ENCODE measurements around the gene HDAC11. TPM values are rescaled to one million over a fixed set of nuclear protein-coding genes. Genes with fewer than 3 reads are reported as not detected.
A peak's percentile ranks its signal among the peaks of the same experiment; 100 is the strongest.

Gene HDAC11
- total and polyA plus RNA-seq, 2 of the 13 experiments (the other 11 are each of a cell fraction or from before 2014, with no cell fraction given) = 13.7 to 33.1 TPM

GRCh38 chr3:13479582-13480339 is at the start of gene HDAC11 (continued):
- 0 out of 2 replicates have a peak, but pooled peaks have one; percentile 23 for TF ChIP-seq ZFP90 (CRISPR knock-in tag; IDR thresholded peaks at IDR 0.05; ENCODE audit: borderline replicate concordance)
- TF ChIP-seq ZNF83 (CRISPR knock-in tag; IDR thresholded peaks at IDR 0.05; ENCODE audit: borderline replicate concordance) = 0 out of 2 replicates have a peak, but pooled peaks have one; percentile 54
- TF ChIP-seq KDM1A (CRISPR knock-in tag; IDR thresholded peaks at IDR 0.05) = no peak; the same call in 1 of the 2 replicates
- no peak for TF ChIP-seq ZNF782 (CRISPR knock-in tag; IDR thresholded peaks at IDR 0.05; ENCODE audit: borderline replicate concordance)
- TF ChIP-seq POLR2G (IDR thresholded peaks at IDR 0.05; ENCODE audit: low read depth, low read length) = peak; percentile 85
- peak; percentile 12; the same call in 1 of the 2 replicates for TF ChIP-seq MED13 (CRISPR knock-in tag; IDR thresholded peaks at IDR 0.05)
- no peak for TF ChIP-seq ZNF30 (CRISPR knock-in tag; IDR thresholded peaks at IDR 0.05)
- TF ChIP-seq FOXC1 (CRISPR knock-in tag; IDR thresholded peaks at IDR 0.05; ENCODE audit: borderline replicate concordance) = peak; percentile 48; the same call in 1 of the 2 replicates
- TF ChIP-seq SMAD3 (CRISPR knock-in tag; IDR thresholded peaks at IDR 0.05) = peak; percentile 56; the same call in 1 of the 2 replicates
- TF ChIP-seq ZNF282 (IDR thresholded peaks at IDR 0.05; ENCODE audit: partially characterized antibody) = no peak
- no peak for TF ChIP-seq PCBP2 (optimal IDR thresholded peaks at IDR 0.05; ENCODE audit: low read depth, low read length, poor library complexity, severe bottlenecking)
- 0 out of 2 replicates have a peak, but pooled peaks have one; percentile 41 for TF ChIP-seq HNF1B (CRISPR knock-in tag; IDR thresholded peaks at IDR 0.05)
- 0 out of 2 replicates have a peak, but pooled peaks have one; percentile 64 for TF ChIP-seq ZNF124 (CRISPR knock-in tag; IDR thresholded peaks at IDR 0.05)
- TF ChIP-seq, protein P1, sequence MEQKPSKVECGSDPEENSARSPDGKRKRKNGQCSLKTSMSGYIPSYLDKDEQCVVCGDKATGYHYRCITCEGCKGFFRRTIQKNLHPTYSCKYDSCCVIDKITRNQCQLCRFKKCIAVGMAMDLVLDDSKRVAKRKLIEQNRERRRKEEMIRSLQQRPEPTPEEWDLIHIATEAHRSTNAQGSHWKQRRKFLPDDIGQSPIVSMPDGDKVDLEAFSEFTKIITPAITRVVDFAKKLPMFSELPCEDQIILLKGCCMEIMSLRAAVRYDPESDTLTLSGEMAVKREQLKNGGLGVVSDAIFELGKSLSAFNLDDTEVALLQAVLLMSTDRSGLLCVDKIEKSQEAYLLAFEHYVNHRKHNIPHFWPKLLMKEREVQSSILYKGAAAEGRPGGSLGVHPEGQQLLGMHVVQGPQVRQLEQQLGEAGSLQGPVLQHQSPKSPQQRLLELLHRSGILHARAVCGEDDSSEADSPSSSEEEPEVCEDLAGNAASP (CRISPR knock-in tag; IDR thresholded peaks at IDR 0.05; ENCODE audit: borderline replicate concordance) = peak; percentile 67; the same call in 1 of the 2 replicates
- TF ChIP-seq ZNF749 (CRISPR knock-in tag; IDR thresholded peaks at IDR 0.05; ENCODE audit: borderline replicate concordance) = peak; percentile 40; the same call in 1 of the 2 replicates
- TF ChIP-seq ZNF552 (CRISPR knock-in tag; IDR thresholded peaks at IDR 0.05; ENCODE audit: borderline replicate concordance) = peak; percentile 60; the same call in 1 of the 2 replicates
- TF ChIP-seq ZNF572 (CRISPR knock-in tag; IDR thresholded peaks at IDR 0.05) = 0 out of 2 replicates have a peak, but pooled peaks have one; percentile 26
- no peak for TF ChIP-seq U2AF1 (optimal IDR thresholded peaks at IDR 0.05; ENCODE audit: low read depth, low read length)
- no peak for TF ChIP-seq ZFYVE20 (CRISPR knock-in tag; IDR thresholded peaks at IDR 0.05; ENCODE audit: borderline replicate concordance, low read depth)
- TF ChIP-seq ZFX (CRISPR knock-in tag; IDR thresholded peaks at IDR 0.05; ENCODE audit: low read depth) = peak; percentile 82
- peak; percentile 22; the same call in 1 of the 2 replicates for TF ChIP-seq ARNTL (CRISPR knock-in tag; IDR thresholded peaks at IDR 0.05)
- peak; percentile 23; the same call in 1 of the 2 replicates for TF ChIP-seq ZNF503 (CRISPR knock-in tag; IDR thresholded peaks at IDR 0.05)
- TF ChIP-seq MXD1 (CRISPR knock-in tag; IDR thresholded peaks at IDR 0.05) = peak; percentile 71
- TF ChIP-seq ZC3H13 (CRISPR knock-in tag; IDR thresholded peaks at IDR 0.05) = peak; percentile 87; the same call in 1 of the 2 replicates

Measured in HepG2 (cell line).